GM18505 (cell line): Measurements from ENCODE around the gene CDC42BPG.
"Not testable (repeated sequence)": the region's sequence is repeated elsewhere in the genome, so short reads cannot be mapped to it uniquely, and the experiment has no call there.

Experiments
- ATAC-seq: cut with Tn5 transposase; IDR thresholded peaks from one replicate; pipeline ENCODE4 v1.9.1; 2021; ENCODE audit not compliant: unreplicated experiment
- POLR2A ChIP-seq: IDR thresholded peaks from 4 replicates; pipeline ENCODE4 v1.6.1; 2011; ENCODE audit warnings: borderline replicate concordance; ENCODE audit not compliant: insufficient read depth, insufficient read length; ENCODE audit errors: extremely low read depth

CDC42BPG gene

GRCh38 chr11:64823568-64824119, 20.8 kb downstream of the CDC42BPG start:
- TF ChIP-seq POLR2A: no peak
- ATAC-seq: no peak

GRCh38 chr11:64817476-64817875, 27.0 kb downstream of the CDC42BPG start:
- no peak for ATAC-seq
- no peak for TF ChIP-seq POLR2A

GRCh38 chr11:64815433-64815832, 29.0 kb downstream of the CDC42BPG start:
- ATAC-seq: not testable (repeated sequence)

GRCh38 chr11:64814712-64815187, 29.7 kb downstream of the CDC42BPG start:
- TF ChIP-seq POLR2A: no peak
- ATAC-seq: peak; percentile 44

GRCh38 chr11:64813826-64814225, 30.6 kb downstream of the CDC42BPG start:
- TF ChIP-seq POLR2A: no peak
- ATAC-seq: no peak

GRCh38 chr11:64810891-64811272, 33.6 kb downstream of the CDC42BPG start:
- no peak for TF ChIP-seq POLR2A
- no peak for ATAC-seq

GRCh38 chr11:64810271-64810890, 34.1 kb downstream of the CDC42BPG start, which contains the start of gene MEN1:
TSS of gene MEN1 (minus strand) at chr11:64810551. CDS start at chr11:64810109, 442 bp downstream.
- peak; percentile 69 for TF ChIP-seq POLR2A
- ATAC-seq: peak; percentile 54

- no peak for TF ChIP-seq POLR2A
- ATAC-seq: peak; percentile 4
Measured at GRCh38 chr11:64809781-64810241, 34.6 kb downstream of the CDC42BPG start.

GRCh38 chr11:64805481-64805880, 39.0 kb downstream of the CDC42BPG start:
- ATAC-seq: no peak
- TF ChIP-seq POLR2A: no peak

- TF ChIP-seq POLR2A: no peak
Measured at GRCh38 chr11:64804346-64805210, 39.9 kb downstream of the CDC42BPG start.

GRCh38 chr11:64803846-64804345, 40.6 kb downstream of the CDC42BPG start:
- no peak for ATAC-seq
- no peak for TF ChIP-seq POLR2A

More at GRCh38 chr11:64804346-64805210, 39.9 kb downstream of the CDC42BPG start:
- no peak for ATAC-seq

GRCh38 chr11:64803158-64803845, 41.2 kb downstream of the CDC42BPG start, which contains the start of gene MAP4K2:
TSS of gene MAP4K2 (minus strand) at chr11:64803214. CDS start at chr11:64803149, 65 bp downstream.
- peak; percentile 63 for ATAC-seq
- TF ChIP-seq POLR2A: peak; percentile 66
